GM12873 (cell line): ENCODE measurements around the gene CHD1.

Experiments used
- CTCF ChIP-seq: IDR thresholded peaks from 2 replicates; pipeline ENCODE4 v1.5.1; 2012; ENCODE audit warnings: low read depth, mild to moderate bottlenecking, moderate library complexity, low read length, control low read depth; ENCODE audit not compliant: insufficient read depth; ENCODE audit errors: missing control alignments

The CHD1 gene

GRCh38 chr5:98942847-98943246 lies 14.0 kb upstream of the CHD1 start:
- TF ChIP-seq CTCF: no peak

- TF ChIP-seq CTCF: no peak
Observed at GRCh38 chr5:98941131-98941883, 12.5 kb upstream of the CHD1 start.

- no peak for TF ChIP-seq CTCF
Observed at GRCh38 chr5:98940581-98940980, 11.8 kb upstream of the CHD1 start.

- TF ChIP-seq CTCF: no peak
Observed at GRCh38 chr5:98938464-98938863, 9.7 kb upstream of the CHD1 start.

GRCh38 chr5:98936948-98937715 lies 8.3 kb upstream of the CHD1 start:
- no peak for TF ChIP-seq CTCF

- TF ChIP-seq CTCF: no peak
Observed at GRCh38 chr5:98935206-98935605, 6.4 kb upstream of the CHD1 start.

- TF ChIP-seq CTCF: no peak
Observed at GRCh38 chr5:98934546-98934945, 5.7 kb upstream of the CHD1 start.
